Retina (tissue), 1 donor: ENCODE results near the gene NECAP2.
"Not testable (repeated sequence)": the region's sequence is repeated elsewhere in the genome, so short reads cannot be mapped to it uniquely, and the experiment has no call there.

Experiments
- DNase-seq: peaks from one replicate; pipeline ENCODE4 v3.0.0-alpha.2; 2016

The NECAP2 gene

DNA sequence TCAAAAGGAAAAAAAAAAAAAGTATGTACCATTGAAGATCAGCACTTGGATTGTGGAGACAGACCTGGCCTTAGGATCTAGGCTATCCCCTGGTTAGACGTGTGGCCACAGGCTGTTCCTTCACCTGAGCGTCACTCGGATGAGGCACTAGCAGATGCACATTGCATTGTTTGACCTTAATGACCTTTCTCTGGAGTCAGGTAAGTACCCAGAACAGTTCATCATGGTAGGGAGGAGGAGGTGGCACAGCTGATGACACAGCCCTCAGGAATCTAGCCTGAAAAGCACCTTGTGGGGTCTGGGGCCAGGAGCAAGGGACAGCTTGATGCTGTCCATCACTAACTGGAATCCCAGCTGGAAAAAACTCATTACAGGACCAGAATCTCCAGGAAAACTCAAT lies 21.2 kb downstream of the NECAP2 start:
- no peak for DNase-seq

GRCh38 chr1:16462773-16463330 lies 22.3 kb downstream of the NECAP2 start:
- no peak for DNase-seq

DNA sequence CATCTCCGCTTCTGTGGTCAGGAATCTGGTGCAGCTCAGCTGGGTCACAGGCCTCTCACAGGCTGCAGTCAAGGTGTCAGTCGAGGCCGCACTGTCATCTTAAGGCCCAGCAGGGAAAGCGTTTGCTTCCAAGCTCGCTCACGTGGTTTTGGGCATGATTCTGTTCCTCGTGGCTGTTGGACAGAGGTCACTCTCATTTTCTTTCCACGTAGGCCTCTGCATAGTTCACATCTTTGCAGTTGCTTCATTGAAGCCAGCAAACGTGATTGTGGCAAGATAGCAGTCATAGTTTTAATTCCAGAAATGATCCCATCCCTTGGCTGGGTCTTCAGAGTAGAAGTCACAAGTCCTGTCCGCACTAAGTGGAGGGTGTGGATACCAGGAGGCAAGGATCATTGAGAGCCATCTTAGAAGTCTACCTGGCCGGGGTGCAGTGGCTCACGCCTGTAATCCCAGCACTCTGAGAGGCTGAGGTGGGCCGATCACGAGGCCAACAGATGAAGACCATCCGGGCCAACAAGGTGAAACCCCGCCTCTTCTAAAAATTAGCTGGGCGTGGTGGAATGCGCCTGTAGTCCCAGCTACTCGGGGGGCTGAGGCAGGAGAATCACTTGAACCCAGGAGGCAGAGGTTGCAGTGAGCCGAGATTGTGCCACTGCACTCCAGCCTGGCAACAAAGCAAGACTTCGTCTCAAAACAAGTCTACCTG lies 24.5 kb downstream of the NECAP2 start:
- no peak for DNase-seq

- no peak for DNase-seq
Observed at GRCh38 chr1:16468558-16468957, 28.0 kb downstream of the NECAP2 start.

DNA sequence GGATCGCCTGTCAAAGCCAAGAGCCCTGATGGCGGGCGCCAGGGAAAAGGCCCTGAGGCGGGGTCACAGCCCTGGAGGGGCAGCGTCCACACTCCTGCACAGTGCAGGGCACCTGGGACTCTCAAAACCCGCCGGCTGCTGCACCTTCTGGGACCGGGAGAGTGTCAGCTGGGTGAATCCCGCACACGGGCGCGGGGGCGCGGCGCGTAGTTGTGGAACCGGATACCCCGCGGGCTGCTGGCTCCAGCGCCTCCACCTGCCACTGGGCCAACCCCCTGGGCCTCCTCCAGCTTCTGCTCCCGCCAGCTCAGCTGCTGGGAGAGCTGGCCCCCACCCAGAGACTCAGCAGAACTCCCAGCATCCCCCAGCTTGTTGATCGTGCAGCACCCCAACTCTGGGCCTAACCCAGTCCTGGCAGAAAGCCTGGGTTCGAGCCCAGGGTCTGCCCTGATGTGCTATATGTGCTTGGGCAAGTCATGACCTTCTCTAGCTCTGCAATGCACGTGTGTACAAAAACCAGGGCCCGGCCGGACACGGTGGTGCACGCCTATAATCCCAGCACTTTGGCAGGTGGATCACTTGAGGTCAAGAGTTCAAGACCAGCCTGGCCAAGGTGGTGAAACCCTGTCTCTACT lies 33.8 kb downstream of the NECAP2 start:
- DNase-seq: no peak

DNA sequence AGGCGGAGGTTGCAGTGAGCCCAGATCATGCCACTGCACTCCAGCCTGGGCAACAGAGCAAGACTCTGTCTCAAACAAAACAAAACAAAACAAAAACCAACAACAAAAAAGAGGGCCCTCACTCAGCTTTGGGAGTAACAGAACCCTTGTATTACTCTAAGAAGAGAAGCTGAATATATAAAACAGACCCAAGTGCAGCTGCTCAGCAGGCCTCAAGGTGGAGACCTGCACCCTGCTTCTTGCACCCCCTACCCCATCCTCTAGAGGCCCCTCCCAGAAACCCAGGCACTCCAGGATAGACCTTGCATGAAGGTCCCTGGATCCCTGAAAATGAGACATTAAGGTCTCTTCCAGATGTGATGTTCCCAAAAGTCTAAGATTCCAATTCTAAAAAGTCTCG lies 34.4 kb downstream of the NECAP2 start:
- not testable (repeated sequence) for DNase-seq

- DNase-seq: not testable (repeated sequence)
Observed at GRCh38 chr1:16475771-16476770, 35.5 kb downstream of the NECAP2 start.

DNA sequence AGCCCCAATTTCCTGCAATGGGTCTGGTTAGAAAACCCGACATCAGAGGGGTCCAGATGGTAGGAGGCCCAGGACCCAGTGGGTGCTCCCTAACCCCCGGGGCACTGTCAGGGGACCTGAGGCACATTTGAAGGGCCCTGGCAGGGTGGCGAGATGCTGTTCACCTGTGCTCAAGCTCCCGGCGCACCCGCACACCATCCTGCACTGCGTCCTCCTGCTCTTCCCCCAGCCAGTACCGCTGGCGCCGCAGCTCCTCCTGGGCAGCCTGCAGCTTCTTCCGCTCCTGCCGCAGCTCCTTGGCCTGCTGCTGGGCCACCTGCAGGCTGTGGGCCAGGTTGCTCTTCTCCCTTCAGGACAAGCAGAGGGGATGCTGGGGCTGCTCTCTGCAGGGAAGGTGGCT lies 37.6 kb downstream of the NECAP2 start:
- DNase-seq: no peak

GRCh38 chr1:16483146-16483545 lies 42.6 kb downstream of the NECAP2 start:
- not testable (repeated sequence) for DNase-seq

DNA sequence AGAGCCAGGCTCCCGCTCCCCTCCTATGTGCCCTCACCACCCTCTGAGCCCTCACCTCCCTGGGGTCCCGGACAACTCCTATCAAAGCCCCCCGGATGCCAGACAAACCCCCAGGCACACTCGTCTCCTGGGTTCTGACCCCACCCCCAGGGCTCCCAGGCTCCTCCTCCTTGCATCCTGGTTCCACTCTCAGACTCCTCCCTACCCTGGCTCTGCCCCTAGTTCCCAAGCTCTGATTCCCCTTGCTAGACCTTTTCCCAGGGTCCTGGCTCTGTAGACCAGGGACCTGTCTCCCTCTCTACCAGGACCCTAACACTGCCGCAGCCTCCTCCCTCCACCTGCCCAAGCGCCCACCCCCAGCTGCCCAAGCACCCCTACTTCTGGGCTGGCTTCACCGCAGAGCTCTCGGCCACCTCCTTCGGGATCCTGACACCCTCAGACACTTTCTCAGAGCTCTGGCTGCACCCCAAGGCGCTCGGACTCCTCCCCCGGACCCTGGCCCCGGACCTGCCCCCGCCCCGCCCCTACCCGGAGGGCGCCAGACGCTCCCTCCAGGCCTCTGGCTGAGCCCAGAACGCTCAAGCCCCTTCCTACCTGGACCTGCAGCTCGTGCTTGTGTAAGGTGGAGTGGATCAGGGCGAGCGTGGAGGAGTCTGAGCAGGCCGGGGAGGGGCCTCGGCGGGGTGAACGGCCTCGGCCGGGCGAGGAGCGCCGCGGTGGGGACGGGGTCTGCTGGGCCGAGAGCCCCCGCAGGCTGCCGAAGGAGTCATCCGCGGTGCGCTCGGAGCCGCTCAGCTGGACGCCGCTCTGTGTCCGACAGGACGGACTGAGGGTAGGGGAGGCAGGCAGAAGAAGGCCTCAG lies 43.3 kb downstream of the NECAP2 start:
- not testable (repeated sequence) for DNase-seq

GRCh38 chr1:16484501-16484835 lies 43.9 kb downstream of the NECAP2 start:
- DNase-seq: no peak

DNA sequence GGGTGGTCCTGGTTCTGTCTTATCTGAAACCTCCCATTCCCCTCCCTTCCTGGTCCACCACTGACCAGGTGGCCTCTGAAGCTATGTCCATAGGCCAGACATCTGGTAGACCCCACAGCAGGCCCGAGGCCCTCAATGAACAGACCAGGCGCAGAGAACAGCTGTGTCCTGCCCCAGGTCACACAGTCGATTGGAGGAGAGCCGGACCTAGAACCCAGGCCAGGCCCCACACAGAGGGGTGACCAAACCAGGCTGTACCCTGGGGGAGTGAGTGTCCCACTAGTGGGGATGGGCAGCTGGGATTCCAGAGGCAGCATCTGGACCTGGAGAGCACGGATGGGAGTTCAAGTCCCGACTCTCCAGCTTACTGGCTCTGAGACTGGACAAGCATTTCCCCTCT lies 44.4 kb downstream of the NECAP2 start:
- DNase-seq: no peak

- DNase-seq: not testable (repeated sequence)
Observed at GRCh38 chr1:16486316-16486715, 45.8 kb downstream of the NECAP2 start.

DNA sequence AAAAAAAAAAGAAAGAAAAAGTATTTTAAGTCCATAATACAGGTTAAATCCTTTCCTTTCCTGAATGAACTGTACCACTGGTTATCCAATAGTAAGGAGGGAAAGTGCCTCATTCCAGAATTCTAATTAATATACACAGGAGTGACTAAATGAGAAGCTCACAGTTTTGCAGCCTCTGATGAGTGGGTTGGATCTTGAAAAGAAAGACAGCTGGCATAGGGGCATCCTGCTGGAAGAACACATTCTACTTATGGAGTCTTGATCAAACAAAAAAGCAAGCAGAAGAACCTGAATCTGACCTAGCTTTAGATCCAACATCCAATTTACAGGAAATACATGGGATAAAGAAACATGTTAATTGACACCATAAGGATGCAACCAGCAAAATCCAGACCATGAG lies 46.5 kb downstream of the NECAP2 start:
- not testable (repeated sequence) for DNase-seq

DNA sequence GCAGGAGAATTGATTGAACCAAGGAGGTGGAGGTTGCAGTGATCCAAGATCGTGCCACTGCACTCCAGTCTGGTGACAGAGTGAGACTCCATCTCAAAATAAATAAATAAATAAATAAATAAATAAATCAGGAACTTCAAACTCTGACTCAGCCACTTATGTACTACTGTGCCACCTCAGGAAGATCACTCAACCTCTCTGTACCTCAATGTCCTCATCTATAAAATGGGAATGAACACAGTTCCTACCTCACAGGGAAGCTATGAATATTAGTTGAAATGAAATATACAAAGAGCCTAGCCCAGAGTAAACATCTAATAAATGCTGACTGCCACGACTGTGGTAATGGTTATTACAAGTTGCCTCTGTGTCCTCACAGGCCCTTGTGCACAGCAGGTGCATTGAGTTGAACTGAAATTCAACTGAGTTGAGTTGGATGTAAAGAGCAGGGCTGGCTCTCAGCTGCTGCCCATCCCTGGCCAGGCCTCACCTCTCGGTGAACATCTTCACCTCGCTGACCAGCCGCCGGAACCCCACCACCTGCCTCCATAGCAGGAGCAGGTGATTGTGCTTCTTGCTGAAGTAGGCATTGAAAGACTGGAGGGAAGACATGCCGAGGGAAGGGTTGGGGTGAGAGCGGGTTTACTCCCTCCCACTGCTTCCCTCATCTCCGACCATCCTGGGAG lies 48.8 kb downstream of the NECAP2 start:
- DNase-seq: not testable (repeated sequence)

GRCh38 chr1:16491056-16491675 lies 50.6 kb downstream of the NECAP2 start:
- DNase-seq: no peak

- DNase-seq: not testable (repeated sequence)
Observed at GRCh38 chr1:16492937-16493336, 52.4 kb downstream of the NECAP2 start.

DNA sequence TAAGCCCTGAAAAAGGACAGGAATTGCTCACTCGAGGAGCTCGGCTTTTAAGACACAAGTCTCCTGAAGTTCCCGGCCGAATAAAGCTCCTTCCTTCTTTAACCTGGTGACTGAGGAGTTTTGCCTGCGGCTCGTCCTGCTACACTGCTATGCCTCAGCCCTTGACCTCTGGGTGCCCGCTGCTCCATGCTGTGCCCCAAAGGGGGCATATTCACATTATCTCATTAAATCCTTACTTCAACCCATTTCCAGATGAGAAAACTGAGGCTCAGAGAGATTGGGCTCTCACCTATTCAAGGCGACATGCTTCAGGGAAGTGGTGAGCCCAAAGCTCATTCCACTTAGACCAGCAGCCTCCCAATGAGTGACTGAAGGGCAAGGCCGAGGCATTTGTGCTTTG lies 53.2 kb downstream of the NECAP2 start:
- not testable (repeated sequence) for DNase-seq

DNA sequence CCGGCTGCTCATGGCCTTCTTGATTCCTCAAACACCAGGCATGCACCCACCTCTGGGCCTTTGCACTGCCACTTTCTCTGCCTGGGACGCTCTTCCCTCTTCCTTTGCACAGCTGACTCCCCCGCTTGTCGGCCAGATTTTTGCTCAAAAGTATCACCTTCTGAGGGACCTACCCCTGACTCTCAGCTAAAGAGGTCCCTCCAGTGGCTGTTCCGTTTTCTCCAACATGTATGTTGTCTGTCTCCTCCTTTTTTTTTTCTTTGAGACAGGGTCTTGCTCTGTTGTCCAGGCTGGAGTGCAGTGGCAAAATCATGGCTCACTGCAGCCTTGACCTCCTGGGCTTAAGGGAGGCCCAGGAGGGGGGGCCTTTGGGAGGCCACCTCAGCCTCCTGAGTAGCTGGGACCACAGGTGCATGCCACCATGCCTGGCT lies 57.0 kb downstream of the NECAP2 start:
- DNase-seq: not testable (repeated sequence)

DNA sequence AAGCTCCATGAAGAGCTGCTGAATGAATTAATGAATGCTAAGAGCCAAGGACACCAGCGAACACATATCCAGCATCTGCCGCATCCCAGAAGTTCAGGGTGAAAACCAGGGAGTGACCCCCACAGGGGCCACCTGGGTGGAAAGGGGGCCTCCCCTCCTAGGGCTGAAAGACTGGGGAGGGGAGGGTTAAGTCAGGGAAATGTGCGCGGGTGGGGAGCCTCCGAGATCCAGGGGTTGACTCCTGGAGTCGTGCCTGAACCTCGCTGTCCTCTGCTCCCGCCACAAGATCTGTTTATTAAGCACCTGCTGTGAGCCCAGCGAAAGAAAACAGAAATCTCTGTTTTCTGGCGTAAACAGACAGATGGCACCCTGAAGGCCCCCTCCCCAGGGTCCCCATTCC lies 57.5 kb downstream of the NECAP2 start:
- peak; percentile 18 for DNase-seq
